GM19239 (cell line): Measurements from ENCODE around the gene TEX13B.
"Not testable (repeated sequence)": the region's sequence is repeated elsewhere in the genome, so short reads cannot be mapped to it uniquely, and the experiment has no call there.

Experiments used
- DNase-seq: peaks from one replicate; pipeline ENCODE4 v3.0.0; 2011; ENCODE audit warnings: low spot score; ENCODE audit not compliant: insufficient read length
- FAIRE-seq: peaks from 2 replicates; lab custom pipeline; 2011; peaks lifted over from hg19 to GRCh38; lab: Jason Lieb, UNC

Gene TEX13B

DNA sequence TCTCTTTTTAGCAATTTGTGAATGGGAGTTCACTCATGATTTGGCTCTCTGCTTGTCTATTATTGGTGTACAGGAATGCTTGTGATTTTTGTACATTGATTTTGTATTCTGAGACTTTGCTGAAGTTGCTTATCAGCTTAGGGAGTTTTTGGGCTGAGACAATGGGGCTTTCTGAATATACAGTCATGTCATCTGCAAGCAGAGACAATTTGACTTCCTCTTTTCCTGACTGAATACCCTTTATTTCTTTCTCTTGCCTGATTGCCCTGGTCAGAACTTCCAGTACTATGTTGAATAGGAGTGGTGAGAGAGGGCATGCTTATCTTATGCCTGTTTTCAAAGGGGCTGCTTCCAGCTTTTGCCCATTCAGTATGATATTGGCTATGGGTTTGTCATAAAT lies 26.8 kb downstream of the TEX13B start:
- FAIRE-seq, DNase-seq: not testable (repeated sequence)

DNA sequence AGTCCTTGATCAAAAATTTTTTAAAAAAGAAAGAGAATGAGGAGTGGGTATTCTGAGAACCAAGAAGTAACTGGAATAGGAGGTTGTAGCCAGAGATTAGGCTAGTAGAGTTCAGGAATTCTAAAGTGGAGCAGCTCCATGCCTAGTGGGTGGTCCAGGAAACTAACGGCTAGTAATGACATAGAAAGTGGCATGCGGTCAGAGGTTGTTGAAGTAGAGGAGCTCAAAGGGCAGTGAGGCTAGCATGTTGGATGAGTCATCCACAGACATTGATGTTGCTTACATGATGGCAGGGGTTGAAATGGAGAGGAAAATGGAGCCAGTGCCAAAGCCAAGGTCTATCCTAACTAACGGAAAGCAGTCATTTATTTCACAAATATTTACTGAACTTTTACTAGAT lies 42.1 kb downstream of the TEX13B start:
- no peak for FAIRE-seq
- no peak for DNase-seq

DNA sequence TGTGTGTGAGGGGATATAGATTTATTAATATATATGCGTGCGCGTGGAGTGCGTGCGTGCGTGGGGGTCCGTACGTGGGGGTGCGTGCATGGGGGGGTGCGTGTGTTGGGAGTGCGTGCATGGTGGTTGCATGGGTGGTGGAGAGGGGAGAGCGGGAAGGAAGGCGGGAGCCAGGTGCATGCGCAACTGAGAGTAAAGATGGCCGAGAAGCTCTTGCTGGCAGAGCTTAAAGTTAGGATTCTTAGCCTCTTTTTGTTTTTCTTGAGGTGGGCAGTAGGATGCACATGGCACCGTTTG lies 45.8 kb downstream of the TEX13B start:
- DNase-seq (no peak), FAIRE-seq (no peak)

DNA sequence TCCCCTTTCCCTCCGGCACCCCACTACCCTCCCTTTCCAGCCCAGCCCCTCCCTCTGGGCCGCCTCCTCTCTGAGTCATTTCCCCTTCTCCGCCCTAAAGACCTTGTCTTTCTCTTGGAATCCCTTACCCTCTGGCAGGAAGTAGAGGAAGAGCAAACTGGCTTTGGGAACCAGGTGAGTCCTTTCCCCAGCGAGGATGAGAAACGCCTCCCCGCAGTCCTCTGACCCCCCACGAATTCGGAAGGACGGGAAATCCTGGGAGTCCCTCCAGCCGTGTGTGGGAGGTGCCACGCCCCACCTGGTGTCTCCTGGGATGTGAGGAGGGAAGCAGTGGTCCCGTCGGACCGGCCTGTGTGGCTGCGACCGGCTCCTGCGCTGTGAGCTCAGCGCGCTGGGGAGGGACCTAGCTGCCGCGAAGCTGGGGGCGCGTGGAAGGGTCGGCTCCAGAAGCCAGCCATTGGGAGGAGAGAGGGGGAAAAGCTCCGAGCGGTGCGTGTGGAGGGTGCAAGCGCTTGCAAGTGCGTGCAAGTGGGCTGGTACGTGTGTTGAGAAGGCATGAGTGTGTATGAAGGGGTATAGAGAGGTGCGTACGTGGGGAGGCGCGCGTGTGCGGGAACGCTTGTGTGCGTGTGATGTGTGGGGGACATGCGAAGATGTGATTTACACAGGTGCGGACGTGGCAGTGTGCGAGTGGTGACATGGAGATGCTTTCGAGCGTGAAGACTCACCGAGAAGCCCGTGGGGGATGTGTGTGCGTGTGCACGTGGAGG lies 46.3 kb downstream of the TEX13B start:
- FAIRE-seq (no peak), DNase-seq (no peak)

DNA sequence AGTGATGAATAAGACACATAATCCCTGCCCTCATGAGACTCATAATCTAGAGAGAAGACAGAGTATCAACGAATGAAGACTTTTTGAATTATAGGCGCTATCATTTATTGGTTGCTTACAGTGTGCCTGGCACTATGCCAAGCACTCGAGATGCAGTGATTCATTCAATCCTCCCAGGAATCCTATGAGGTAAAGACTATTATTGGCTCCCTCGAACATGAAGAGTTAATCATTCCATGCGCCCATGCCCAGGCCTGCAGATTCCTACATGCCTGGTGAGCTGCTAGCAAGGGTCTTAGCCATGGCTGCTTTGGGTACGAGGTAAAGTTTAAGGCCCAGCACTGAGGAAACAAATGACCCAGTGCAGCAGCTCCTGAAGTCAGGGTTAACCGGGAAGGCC lies 47.0 kb downstream of the TEX13B start:
- no peak for FAIRE-seq
- no peak for DNase-seq

DNA sequence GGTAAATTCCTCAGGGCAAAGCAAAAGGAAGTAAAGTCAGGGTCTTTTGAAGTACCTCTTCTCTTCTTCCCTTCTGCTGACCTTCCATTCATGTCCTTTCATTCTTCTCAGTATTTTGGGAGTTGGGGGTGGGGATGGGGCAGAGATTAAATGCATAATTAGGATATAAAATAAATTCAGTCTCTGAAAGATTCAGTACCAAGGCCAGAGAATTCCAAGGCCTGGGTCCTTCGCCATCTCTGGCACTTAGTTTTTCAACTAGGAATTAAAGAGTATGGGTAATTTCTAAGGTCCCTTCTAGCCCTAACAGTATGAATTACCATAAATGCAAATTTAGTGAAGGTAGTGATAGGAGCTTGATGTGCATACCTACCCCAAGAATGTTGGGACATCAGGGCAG lies 47.9 kb downstream of the TEX13B start:
- no peak for DNase-seq
- no peak for FAIRE-seq
